HT-29 (cell line): ENCODE data around the gene RALY. TPM values are rescaled to one million over a fixed set of nuclear protein-coding genes. Genes with fewer than 3 reads are reported as not detected.
"Not testable (repeated sequence)": the region's sequence is repeated elsewhere in the genome, so short reads cannot be mapped to it uniquely, and the experiment has no call there.

Experiments
- DNase-seq: peaks from one replicate; pipeline ENCODE4 v3.0.0-alpha.2; 2015; ENCODE audit warnings: low spot score
- small RNA-seq: library from RNA; depleted of rRNA; stranded (forward); fragments of <200 nt; gene quantifications from one replicate; pipeline ENCODE3, GENCODE V24; 2014
- total RNA-seq: library from RNA; depleted of rRNA; stranded (reverse); fragments of >200 nt; shearing (Covaris generic); gene quantifications from 2 replicates; pipeline ENCODE4 v1.2.3, GENCODE V29; 2014; rRNA removed

The RALY gene
- total RNA-seq, 1 experiment from 2014 or later: 290 TPM

- DNase-seq: not testable (repeated sequence)
These were observed 139.7 kb downstream of the RALY start for GRCh38 chr20:34133365-34133860.

Small RNAs within 50 kb of the gene (small RNA-seq; reads per million reads assigned to genes)
- not detected for gene MIR4755

Other genes with a start within 250 kb of the RALY start
- gene CHMP4B, start 182.6 kb upstream of the RALY start, total RNA-seq: 117 and 120 TPM in 2 replicates
- 64.7 and 74.5 TPM in 2 replicates for gene EIF2S2, start 118.3 kb downstream of the RALY start, total RNA-seq
- not detected in 2 replicates for gene ASIP, start 247.5 kb downstream of the RALY start, total RNA-seq